Activated CD8-positive, alpha-beta T cell treated with anti-CD3 and anti-CD28 coated beads for 36 hours (primary cell): ENCODE measurements around the gene PPM1B. TPM values are rescaled to one million over a fixed set of nuclear protein-coding genes. Genes with fewer than 3 reads are reported as not detected.

Source experiments
- ATAC-seq: fragments of 200-7000 bp; cut with Tn5 transposase; one replicate; pipeline ENCODE4 v1.10.0; 2021; ENCODE audit warnings: mild to moderate bottlenecking, moderate library complexity
- CTCF ChIA-PET: fragments of 350-600 bp; sonication (Branson Sonifier 250); formaldehyde crosslinking; loops from one replicate; lab custom pipeline; 2021; ENCODE audit warnings: antibody characterized with exemption; lab: Charles Lee
- POLR2A ChIA-PET: fragments of 350-600 bp; sonication (Branson Sonifier 250); formaldehyde crosslinking; loops from one replicate; lab custom pipeline; 2021; ENCODE audit warnings: antibody characterized with exemption; lab: Charles Lee
- DNase-seq: peaks from one replicate; pipeline ENCODE4 v3.0.0-alpha.2; 2020
- H3K27ac Mint-ChIP-seq: one replicate; pipeline ENCODE4 v1.8.0; 2021; ENCODE audit warnings: mild to moderate bottlenecking, mixed read lengths
- H3K27me3 Mint-ChIP-seq: one replicate; pipeline ENCODE4 v1.8.0; 2021; ENCODE audit warnings: mixed read lengths
- H3K36me3 Mint-ChIP-seq: one replicate; pipeline ENCODE4 v1.8.0; 2021; ENCODE audit warnings: low read depth, mixed read lengths
- H3K4me1 Mint-ChIP-seq: one replicate; pipeline ENCODE4 v1.8.0; 2021; ENCODE audit warnings: low read depth, mixed read lengths
- H3K4me3 Mint-ChIP-seq: one replicate; pipeline ENCODE4 v1.8.0; 2021; ENCODE audit warnings: mild to moderate bottlenecking, moderate library complexity, mixed read lengths
- H3K9me3 Mint-ChIP-seq: one replicate; pipeline ENCODE4 v1.8.0; 2021; ENCODE audit warnings: mixed read lengths
- intact Hi-C: fragments of 100-400 bp; cut with micrococcal nuclease; formaldehyde crosslinking; loops from one replicate; pipeline ENCODE4 v1.10.0; 2022
- total RNA-seq, 2 experiments: library from RNA; stranded (reverse); gene quantifications; one replicate each; pipeline ENCODE4 v1.2.3, GENCODE V29; 2021
- TF ChIP-seq, protein P1 (sequence below): fragments of 200-600 bp; IDR thresholded peaks from one replicate; pipeline ENCODE4 v1.8.0; 2022; ENCODE audit warnings: antibody characterized with exemption, mild to moderate bottlenecking

PPM1B gene
- total RNA-seq, 2 experiments from 2014 or later, result 37.1 to 40.7 TPM

DNA sequence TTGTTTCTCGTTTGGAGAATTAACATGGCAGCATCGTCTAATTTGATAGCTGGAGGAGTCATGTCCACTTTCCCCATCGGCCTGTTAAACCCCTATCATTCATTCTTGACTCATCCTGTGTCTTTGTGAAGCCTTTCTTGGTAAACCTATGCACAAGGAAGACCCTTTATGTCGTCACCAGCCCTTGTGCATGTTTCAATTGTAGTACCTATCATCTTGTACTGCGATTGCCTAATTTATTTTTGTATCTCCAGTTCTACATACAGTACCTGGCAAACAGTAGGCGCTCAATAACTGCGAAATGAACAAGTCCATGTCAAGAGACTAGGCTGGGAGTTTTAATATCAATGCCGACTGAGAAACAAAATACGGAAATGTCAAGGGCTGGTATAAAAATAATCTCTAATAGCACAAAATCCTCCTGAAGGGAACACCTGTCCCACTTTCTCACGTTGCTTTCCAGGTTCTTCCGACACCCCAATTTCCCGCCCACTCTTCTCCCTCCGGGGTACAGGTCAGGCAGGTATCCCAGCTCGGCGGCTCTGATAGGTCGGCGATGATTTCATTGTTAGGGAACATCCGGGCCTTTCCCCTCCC is 1.3 kb upstream of the PPM1B start:
- Mint-ChIP-seq H3K4me3 (peak overlapping the region; percentile 89), H3K9me3 (peaks cover 4% of the 10 kb centered on the region), H3K27ac (peak overlapping the region; percentile 99), H3K36me3 (peaks cover 13% of the 10 kb centered on the region), H3K27me3 (no peaks in the 10 kb centered on the region), H3K4me1 (peaks cover 20% of the 10 kb centered on the region)
- intact Hi-C loops, result loop anchor here (5.0 kb wide), 1 partner anchor 195 kb away; the partner anchor contains the start of genes CAMKMT and PREPL
- TF ChIP-seq, protein P1, sequence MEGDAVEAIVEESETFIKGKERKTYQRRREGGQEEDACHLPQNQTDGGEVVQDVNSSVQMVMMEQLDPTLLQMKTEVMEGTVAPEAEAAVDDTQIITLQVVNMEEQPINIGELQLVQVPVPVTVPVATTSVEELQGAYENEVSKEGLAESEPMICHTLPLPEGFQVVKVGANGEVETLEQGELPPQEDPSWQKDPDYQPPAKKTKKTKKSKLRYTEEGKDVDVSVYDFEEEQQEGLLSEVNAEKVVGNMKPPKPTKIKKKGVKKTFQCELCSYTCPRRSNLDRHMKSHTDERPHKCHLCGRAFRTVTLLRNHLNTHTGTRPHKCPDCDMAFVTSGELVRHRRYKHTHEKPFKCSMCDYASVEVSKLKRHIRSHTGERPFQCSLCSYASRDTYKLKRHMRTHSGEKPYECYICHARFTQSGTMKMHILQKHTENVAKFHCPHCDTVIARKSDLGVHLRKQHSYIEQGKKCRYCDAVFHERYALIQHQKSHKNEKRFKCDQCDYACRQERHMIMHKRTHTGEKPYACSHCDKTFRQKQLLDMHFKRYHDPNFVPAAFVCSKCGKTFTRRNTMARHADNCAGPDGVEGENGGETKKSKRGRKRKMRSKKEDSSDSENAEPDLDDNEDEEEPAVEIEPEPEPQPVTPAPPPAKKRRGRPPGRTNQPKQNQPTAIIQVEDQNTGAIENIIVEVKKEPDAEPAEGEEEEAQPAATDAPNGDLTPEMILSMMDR, result no peak
- CTCF ChIA-PET, result interaction anchor here (1.2 kb wide), 1 partner anchor 117 kb away, joined by 3 read pairs; no protein-coding TSS in a partner anchor
- ATAC-seq, result no peak
- DNase-seq, result no peak
- POLR2A ChIA-PET, result interaction anchor here (2.5 kb wide), 1 partner anchor 194 kb away, joined by 11 read pairs; the partner anchor contains the start of genes CAMKMT and PREPL

DNA sequence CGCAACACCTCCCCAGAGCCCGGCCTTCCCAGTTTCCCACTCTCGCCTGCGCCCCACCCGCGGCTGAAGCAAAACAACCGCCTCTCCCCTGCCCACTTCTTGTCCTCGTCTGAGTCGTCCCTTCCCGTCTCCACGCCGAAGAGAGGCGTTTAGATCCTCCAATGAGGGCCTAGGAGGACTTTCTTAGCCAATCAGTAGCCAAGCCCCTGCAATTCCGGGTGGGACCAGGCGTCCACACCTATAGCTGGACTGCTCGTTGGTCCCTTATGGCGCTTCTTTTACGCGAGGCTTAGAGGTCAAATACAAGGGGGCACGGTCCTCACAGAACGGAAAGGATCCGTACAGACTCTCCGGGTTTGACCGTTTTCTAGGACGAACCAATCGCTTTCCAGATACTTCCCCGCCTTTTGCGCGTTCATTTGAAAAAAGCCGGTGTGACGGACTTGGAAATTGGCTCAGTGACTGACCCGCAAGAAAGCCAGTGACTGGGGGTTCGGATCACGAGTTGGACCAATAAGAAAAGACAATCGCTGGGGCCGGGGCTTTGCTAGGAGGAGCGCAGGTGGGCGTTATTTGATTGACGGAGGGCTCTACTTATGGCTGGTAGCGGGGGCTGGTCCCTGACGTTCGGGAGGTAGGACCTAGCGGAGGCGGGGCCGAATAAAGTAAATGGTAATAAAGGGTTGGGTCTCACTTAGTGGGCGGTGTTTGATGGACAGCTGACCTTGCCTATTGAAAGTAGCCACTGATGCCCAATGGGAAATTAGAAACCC is 581 bp upstream of the PPM1B start:
- peak overlapping the region; percentile 89 for H3K4me3 Mint-ChIP-seq
- peaks cover 4% of the 10 kb centered on the region for H3K9me3 Mint-ChIP-seq
- POLR2A ChIA-PET, result interaction anchor here (0.5 to 4.5 kb wide), 4 partner anchors 14 to 194 kb away, joined by 3 to 21 read pairs (median 7); partner anchors contain the start of genes CAMKMT and PREPL
- ATAC-seq, result peak; percentile 80
- TF ChIP-seq, protein P1, result no peak
- H3K36me3 Mint-ChIP-seq, result peaks cover 19% of the 10 kb centered on the region
- H3K4me1 Mint-ChIP-seq, result peaks cover 27% of the 10 kb centered on the region
- intact Hi-C loops, result loop anchor here (5.0 kb wide), 1 partner anchor 194 kb away; the partner anchor contains the start of genes CAMKMT and PREPL
- H3K27me3 Mint-ChIP-seq, result no peaks in the 10 kb centered on the region
- CTCF ChIA-PET, result interaction anchor here (1.0 to 2.4 kb wide), 2 partner anchors 74 to 124 kb away, joined by 4 to 7 read pairs; no protein-coding TSS in a partner anchor
- peak overlapping the region; percentile 99 for H3K27ac Mint-ChIP-seq
- peak; percentile 100 for DNase-seq

DNA sequence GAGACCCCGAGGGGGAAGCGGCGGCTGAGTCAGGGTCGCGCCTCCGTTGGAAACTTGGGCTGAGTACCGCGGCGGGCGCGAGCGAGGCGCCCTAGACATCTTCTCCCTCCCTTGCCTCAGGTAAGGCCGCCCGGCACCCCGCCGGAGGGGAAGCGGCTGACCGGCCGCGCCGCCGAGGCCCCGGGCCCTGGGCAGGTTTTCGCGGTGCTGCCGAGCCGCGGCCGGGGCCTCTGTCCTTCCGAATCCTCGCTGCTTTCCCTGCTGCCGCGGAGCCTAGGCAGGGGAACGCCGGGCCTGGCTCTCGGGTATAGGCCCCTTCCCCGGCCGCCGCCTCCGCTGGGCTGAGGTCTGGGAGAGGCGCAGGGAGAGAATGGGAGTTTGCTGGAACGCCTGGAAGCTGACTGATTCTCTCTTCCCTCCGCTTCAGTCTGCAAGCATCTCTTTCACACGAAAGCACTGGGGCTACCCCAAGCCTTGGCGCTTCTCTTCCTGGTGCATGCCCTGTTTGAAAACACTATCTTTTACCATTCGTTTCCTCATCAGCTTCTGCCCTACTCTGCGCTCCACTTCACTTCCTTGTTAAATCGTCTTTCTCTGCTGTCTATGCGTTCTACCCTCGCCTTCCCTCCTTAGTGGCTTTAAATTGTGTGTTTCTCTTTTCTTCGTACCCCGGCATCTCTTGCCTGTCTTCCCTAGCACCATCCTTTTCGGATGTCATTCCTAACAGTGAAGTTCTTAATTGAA is 652 bp downstream of the PPM1B start:
- CTCF ChIA-PET, result interaction anchor here (0.7 to 2.4 kb wide), 3 partner anchors 73 to 125 kb away, joined by 3 to 7 read pairs (median 4); no protein-coding TSS in a partner anchor
- TF ChIP-seq, protein P1, result no peak
- Mint-ChIP-seq H3K4me1 (peaks cover 36% of the 10 kb centered on the region), H3K27me3 (no peaks in the 10 kb centered on the region), H3K9me3 (peaks cover 4% of the 10 kb centered on the region), H3K27ac (peak overlapping the region; percentile 99), H3K36me3 (peaks cover 19% of the 10 kb centered on the region), H3K4me3 (peak overlapping the region; percentile 91)
- intact Hi-C loops, result loop anchor here (5.0 kb wide), 1 partner anchor 193 kb away; the partner anchor contains the start of genes CAMKMT and PREPL
- DNase-seq (peak; percentile 69), ATAC-seq (peak; percentile 3)
- POLR2A ChIA-PET, result interaction anchor here (1.0 to 4.5 kb wide), 4 partner anchors 12 to 193 kb away, joined by 3 to 21 read pairs (median 7); partner anchors contain the start of genes CAMKMT and PREPL

DNA sequence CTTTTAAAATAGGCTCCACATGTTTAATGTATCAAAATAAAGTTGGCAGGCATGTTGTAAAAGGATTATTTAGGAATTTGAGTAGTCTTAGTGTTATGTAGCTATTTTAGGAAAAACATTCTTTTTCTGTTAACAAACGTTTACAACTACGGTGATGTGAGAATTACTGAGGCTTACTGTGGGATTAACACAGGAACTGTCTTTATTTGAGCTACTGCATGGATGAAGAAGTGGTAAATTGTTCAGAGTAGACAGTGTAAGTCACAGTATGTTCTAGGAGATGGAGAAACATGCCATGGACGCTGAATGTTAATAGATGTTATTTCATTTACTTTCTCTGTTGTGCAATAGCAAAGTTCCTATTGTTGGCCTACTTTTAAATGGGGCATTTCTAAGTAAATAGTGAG is 1.6 kb downstream of the PPM1B start:
- ChIA-PET POLR2A (interaction anchor here (0.9 to 4.5 kb wide), 3 partner anchors 11 to 20 kb away, joined by 3 to 21 read pairs (median 6); no protein-coding TSS in a partner anchor), CTCF (interaction anchor here (0.7 to 2.4 kb wide), 6 partner anchors 11 to 126 kb away, joined by 3 to 7 read pairs (median 3); no protein-coding TSS in a partner anchor)
- peak overlapping the region; percentile 91 for H3K4me3 Mint-ChIP-seq
- H3K9me3 Mint-ChIP-seq, result peaks cover 3% of the 10 kb centered on the region
- TF ChIP-seq, protein P1, result no peak
- ATAC-seq, result no peak
- H3K36me3 Mint-ChIP-seq, result peaks cover 20% of the 10 kb centered on the region
- H3K4me1 Mint-ChIP-seq, result peaks cover 46% of the 10 kb centered on the region
- H3K27me3 Mint-ChIP-seq, result no peaks in the 10 kb centered on the region
- peak overlapping the region; percentile 95 for H3K27ac Mint-ChIP-seq
- intact Hi-C loops, result loop anchor here (10.0 kb wide), 1 partner anchor 86 kb away; no protein-coding TSS in a partner anchor
- no peak for DNase-seq
